ENCODE measurements around the gene SYNGR2. TPM values are rescaled to one million over a fixed set of nuclear protein-coding genes. Genes with fewer than 3 reads are reported as not detected.

SYNGR2 gene
- total and polyA plus RNA-seq, 2 experiments from 2014 or later: 46.9 to 61.6 TPM

DNA sequence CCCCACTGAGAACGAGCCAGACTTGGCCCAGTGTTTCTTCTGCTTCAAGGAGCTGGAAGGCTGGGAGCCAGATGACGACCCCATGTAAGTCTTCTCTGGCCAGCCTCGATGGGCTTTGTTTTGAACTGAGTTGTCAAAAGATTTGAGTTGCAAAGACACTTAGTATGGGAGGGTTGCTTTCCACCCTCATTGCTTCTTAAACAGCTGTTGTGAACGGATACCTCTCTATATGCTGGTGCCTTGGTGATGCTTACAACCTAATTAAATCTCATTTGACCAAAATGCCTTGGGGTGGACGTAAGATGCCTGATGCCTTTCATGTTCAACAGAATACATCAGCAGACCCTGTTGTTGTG is 46.3 kb downstream of the SYNGR2 start:
- Mint-ChIP-seq H3K4me3 (peak overlapping the region; percentile 99), H3K9me3 (no peaks in the 10 kb centered on the region; the same call in 2 of the 3 replicates), H3K4me1 (peaks cover 15% of the 10 kb centered on the region), H3K36me3 (ENCODE audit: low read depth) (peaks cover 44% of the 10 kb centered on the region), H3K27ac (peak overlapping the region; percentile 95), H3K27me3 (ENCODE audit: insufficient read depth, low read depth, poor library complexity) (peaks cover 16% of the 10 kb centered on the region)
- Histone ChIP-seq H3K4me1 (ENCODE audit: insufficient read depth) (peaks cover 13% of the 10 kb centered on the region), H3K36me3 (ENCODE audit: insufficient read depth) (peaks cover 27% of the 10 kb centered on the region), H3K27me3 (ENCODE audit: insufficient read depth) (no peaks in the 10 kb centered on the region), H3K79me2 (replicated peaks; ENCODE audit: insufficient read depth) (peaks cover 36% of the 10 kb centered on the region), H4K20me1 (replicated peaks; ENCODE audit: insufficient read depth) (no peaks in the 10 kb centered on the region; the same call in 1 of the 2 replicates), H3K4me3 (peak overlapping the region; percentile 97), H2AFZ (no peak overlapping the region), H3K27ac (ENCODE audit: low read depth) (no peak overlapping the region), H3K9me2 (ENCODE audit: insufficient read depth) (no peaks in the 10 kb centered on the region), H3K4me2 (peak overlapping the region; percentile 97), H3F3A (replicated peaks; ENCODE audit: low read depth) (peaks cover 10% of the 10 kb centered on the region; the same call in 1 of the 2 replicates)
- no peak for TF ChIP-seq EZH2phosphoT487 (IDR thresholded peaks at IDR 0.05; ENCODE audit: unreplicated experiment)
- no peak for TF ChIP-seq ZNF331 (CRISPR knock-in tag; IDR thresholded peaks at IDR 0.05; ENCODE audit: low read depth)
- TF ChIP-seq EZH2 (IDR thresholded peaks at IDR 0.05; ENCODE audit: low read depth, unreplicated experiment): no peak
- TF ChIP-seq, protein P1, sequence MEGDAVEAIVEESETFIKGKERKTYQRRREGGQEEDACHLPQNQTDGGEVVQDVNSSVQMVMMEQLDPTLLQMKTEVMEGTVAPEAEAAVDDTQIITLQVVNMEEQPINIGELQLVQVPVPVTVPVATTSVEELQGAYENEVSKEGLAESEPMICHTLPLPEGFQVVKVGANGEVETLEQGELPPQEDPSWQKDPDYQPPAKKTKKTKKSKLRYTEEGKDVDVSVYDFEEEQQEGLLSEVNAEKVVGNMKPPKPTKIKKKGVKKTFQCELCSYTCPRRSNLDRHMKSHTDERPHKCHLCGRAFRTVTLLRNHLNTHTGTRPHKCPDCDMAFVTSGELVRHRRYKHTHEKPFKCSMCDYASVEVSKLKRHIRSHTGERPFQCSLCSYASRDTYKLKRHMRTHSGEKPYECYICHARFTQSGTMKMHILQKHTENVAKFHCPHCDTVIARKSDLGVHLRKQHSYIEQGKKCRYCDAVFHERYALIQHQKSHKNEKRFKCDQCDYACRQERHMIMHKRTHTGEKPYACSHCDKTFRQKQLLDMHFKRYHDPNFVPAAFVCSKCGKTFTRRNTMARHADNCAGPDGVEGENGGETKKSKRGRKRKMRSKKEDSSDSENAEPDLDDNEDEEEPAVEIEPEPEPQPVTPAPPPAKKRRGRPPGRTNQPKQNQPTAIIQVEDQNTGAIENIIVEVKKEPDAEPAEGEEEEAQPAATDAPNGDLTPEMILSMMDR (conservative IDR thresholded peaks at IDR 0.05; ENCODE audit: low read depth in 2 of 2): no peak
- no peak; the same call in 1 of the 2 replicates for TF ChIP-seq POLR2AphosphoS5 (IDR thresholded peaks at IDR 0.05; ENCODE audit: low read depth)
- TF ChIP-seq JUNB (IDR thresholded peaks at IDR 0.05; ENCODE audit: unreplicated experiment): no peak
- no peak for TF ChIP-seq CREB1 (CRISPR knock-in tag; IDR thresholded peaks at IDR 0.05; ENCODE audit: low read depth)
- TF ChIP-seq, protein P2, sequence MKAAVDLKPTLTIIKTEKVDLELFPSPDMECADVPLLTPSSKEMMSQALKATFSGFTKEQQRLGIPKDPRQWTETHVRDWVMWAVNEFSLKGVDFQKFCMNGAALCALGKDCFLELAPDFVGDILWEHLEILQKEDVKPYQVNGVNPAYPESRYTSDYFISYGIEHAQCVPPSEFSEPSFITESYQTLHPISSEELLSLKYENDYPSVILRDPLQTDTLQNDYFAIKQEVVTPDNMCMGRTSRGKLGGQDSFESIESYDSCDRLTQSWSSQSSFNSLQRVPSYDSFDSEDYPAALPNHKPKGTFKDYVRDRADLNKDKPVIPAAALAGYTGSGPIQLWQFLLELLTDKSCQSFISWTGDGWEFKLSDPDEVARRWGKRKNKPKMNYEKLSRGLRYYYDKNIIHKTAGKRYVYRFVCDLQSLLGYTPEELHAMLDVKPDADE (IDR thresholded peaks at IDR 0.05): no peak
- TF ChIP-seq NANOG (IDR thresholded peaks at IDR 0.05; ENCODE audit: borderline replicate concordance): no peak
- TF ChIP-seq ZNF114 (CRISPR knock-in tag; IDR thresholded peaks at IDR 0.05): no peak
- TF ChIP-seq STAT1 (IDR thresholded peaks at IDR 0.05; ENCODE audit: unreplicated experiment): no peak
- TF ChIP-seq, protein P3, sequence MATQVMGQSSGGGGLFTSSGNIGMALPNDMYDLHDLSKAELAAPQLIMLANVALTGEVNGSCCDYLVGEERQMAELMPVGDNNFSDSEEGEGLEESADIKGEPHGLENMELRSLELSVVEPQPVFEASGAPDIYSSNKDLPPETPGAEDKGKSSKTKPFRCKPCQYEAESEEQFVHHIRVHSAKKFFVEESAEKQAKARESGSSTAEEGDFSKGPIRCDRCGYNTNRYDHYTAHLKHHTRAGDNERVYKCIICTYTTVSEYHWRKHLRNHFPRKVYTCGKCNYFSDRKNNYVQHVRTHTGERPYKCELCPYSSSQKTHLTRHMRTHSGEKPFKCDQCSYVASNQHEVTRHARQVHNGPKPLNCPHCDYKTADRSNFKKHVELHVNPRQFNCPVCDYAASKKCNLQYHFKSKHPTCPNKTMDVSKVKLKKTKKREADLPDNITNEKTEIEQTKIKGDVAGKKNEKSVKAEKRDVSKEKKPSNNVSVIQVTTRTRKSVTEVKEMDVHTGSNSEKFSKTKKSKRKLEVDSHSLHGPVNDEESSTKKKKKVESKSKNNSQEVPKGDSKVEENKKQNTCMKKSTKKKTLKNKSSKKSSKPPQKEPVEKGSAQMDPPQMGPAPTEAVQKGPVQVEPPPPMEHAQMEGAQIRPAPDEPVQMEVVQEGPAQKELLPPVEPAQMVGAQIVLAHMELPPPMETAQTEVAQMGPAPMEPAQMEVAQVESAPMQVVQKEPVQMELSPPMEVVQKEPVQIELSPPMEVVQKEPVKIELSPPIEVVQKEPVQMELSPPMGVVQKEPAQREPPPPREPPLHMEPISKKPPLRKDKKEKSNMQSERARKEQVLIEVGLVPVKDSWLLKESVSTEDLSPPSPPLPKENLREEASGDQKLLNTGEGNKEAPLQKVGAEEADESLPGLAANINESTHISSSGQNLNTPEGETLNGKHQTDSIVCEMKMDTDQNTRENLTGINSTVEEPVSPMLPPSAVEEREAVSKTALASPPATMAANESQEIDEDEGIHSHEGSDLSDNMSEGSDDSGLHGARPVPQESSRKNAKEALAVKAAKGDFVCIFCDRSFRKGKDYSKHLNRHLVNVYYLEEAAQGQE (IDR thresholded peaks at IDR 0.05; ENCODE audit: unreplicated experiment): no peak
- TF ChIP-seq, protein P4, sequence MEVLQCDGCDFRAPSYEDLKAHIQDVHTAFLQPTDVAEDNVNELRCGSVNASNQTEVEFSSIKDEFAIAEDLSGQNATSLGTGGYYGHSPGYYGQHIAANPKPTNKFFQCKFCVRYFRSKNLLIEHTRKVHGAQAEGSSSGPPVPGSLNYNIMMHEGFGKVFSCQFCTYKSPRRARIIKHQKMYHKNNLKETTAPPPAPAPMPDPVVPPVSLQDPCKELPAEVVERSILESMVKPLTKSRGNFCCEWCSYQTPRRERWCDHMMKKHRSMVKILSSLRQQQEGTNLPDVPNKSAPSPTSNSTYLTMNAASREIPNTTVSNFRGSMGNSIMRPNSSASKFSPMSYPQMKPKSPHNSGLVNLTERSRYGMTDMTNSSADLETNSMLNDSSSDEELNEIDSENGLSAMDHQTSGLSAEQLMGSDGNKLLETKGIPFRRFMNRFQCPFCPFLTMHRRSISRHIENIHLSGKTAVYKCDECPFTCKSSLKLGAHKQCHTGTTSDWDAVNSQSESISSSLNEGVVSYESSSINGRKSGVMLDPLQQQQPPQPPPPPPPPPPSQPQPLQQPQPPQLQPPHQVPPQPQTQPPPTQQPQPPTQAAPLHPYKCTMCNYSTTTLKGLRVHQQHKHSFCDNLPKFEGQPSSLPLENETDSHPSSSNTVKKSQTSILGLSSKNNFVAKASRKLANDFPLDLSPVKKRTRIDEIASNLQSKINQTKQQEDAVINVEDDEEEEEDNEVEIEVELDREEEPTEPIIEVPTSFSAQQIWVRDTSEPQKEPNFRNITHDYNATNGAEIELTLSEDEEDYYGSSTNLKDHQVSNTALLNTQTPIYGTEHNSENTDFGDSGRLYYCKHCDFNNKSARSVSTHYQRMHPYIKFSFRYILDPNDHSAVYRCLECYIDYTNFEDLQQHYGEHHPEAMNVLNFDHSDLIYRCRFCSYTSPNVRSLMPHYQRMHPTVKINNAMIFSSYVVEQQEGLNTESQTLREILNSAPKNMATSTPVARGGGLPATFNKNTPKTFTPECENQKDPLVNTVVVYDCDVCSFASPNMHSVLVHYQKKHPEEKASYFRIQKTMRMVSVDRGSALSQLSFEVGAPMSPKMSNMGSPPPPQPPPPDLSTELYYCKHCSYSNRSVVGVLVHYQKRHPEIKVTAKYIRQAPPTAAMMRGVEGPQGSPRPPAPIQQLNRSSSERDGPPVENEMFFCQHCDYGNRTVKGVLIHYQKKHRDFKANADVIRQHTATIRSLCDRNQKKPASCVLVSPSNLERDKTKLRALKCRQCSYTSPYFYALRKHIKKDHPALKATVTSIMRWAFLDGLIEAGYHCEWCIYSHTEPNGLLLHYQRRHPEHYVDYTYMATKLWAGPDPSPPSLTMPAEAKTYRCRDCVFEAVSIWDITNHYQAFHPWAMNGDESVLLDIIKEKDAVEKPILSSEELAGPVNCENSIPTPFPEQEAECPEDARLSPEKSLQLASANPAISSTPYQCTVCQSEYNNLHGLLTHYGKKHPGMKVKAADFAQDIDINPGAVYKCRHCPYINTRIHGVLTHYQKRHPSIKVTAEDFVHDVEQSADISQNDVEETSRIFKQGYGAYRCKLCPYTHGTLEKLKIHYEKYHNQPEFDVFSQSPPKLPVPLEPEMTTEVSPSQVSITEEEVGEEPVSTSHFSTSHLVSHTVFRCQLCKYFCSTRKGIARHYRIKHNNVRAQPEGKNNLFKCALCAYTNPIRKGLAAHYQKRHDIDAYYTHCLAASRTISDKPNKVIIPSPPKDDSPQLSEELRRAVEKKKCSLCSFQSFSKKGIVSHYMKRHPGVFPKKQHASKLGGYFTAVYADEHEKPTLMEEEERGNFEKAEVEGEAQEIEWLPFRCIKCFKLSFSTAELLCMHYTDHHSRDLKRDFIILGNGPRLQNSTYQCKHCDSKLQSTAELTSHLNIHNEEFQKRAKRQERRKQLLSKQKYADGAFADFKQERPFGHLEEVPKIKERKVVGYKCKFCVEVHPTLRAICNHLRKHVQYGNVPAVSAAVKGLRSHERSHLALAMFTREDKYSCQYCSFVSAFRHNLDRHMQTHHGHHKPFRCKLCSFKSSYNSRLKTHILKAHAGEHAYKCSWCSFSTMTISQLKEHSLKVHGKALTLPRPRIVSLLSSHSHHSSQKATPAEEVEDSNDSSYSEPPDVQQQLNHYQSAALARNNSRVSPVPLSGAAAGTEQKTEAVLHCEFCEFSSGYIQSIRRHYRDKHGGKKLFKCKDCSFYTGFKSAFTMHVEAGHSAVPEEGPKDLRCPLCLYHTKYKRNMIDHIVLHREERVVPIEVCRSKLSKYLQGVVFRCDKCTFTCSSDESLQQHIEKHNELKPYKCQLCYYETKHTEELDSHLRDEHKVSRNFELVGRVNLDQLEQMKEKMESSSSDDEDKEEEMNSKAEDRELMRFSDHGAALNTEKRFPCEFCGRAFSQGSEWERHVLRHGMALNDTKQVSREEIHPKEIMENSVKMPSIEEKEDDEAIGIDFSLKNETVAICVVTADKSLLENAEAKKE (CRISPR knock-in tag; IDR thresholded peaks at IDR 0.05): no peak
- DNase-seq (ENCODE audit: low spot score) (no peak), ATAC-seq (no peak)
